Measurements from ENCODE around the gene SNRK.

SNRK gene

DNA sequence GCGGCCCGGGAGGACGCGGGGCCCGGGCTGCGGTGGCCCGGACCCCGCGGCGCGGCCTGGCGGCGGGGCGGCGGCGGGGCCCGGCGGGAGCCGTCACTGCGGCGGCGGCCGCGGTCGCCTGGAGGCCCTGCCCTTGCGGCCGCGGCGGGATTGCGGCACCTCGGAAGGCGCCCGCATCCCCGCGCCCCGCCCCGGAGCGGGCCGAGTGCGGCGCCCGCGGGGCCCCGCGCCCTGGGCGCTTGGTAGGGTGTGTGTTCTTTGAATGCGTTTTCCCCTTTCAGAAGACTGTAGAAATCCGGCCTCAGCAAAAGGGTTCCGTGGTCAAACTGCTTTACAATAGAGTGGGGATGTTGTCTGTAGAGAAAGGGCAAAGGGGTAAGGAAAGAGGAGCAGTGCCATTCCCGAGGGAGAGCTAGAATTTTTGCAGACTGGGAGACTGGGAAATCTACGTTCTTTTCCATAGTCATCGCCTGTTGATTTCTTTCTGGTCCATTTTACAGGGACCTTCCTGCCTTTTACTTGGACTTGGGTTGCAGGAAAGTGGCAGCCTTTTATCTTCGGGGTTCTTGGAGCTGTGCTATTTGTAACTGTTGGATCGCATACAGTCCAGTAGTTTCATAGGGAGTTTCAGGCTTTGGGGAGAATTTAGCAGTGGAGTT, 630 bp downstream of the SNRK start:
- TF ChIP-seq CTCF (IDR thresholded peaks at IDR 0.05; ENCODE audit: insufficient read depth, low read length, poor library complexity, severe bottlenecking): no peak
- peak; percentile 42 for DNase-seq (ENCODE audit: extremely low read depth, insufficient read length)
- Histone ChIP-seq H3K36me3 (ENCODE audit: control insufficient read depth, insufficient read depth, low read length) (no peaks in the 10 kb centered on the region), H3K27me3 (replicated peaks; ENCODE audit: control insufficient read depth, insufficient read depth, low read length) (no peaks in the 10 kb centered on the region; the same call in 1 of the 2 replicates), H3K4me3 (replicated peaks; ENCODE audit: low read depth, low read length) (peak overlapping the region; percentile 69)

DNA sequence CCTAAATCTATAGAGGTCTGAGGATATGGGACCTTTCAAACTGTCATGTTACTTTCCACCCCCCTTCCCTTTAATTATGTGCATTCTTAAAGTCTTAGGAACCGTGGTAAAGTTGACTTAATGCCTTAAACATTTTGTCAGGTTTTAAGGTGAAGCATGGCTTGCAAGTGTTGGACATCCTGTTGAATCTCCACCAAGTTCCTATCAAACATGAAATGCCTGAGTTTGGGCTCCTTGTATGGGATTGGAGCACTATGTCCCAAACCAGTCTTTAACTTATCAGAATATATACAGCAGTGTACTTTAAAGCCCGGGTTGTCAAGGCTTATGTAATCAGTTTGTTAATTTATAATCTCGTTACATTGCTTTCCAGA, 1.1 kb downstream of the SNRK start:
- TF ChIP-seq CTCF (IDR thresholded peaks at IDR 0.05; ENCODE audit: insufficient read depth, low read length, poor library complexity, severe bottlenecking): no peak
- Histone ChIP-seq H3K4me3 (replicated peaks; ENCODE audit: low read depth, low read length) (peak overlapping the region; percentile 69), H3K27me3 (replicated peaks; ENCODE audit: control insufficient read depth, insufficient read depth, low read length) (no peaks in the 10 kb centered on the region), H3K36me3 (ENCODE audit: control insufficient read depth, insufficient read depth, low read length) (no peaks in the 10 kb centered on the region)
- DNase-seq (ENCODE audit: extremely low read depth, insufficient read length): no peak

GRCh38 chr3:43288366-43288765, 2.0 kb downstream of the SNRK start:
- TF ChIP-seq CTCF (IDR thresholded peaks at IDR 0.05; ENCODE audit: insufficient read depth, low read length, poor library complexity, severe bottlenecking): no peak
- H3K27me3 ChIP-seq (replicated peaks; ENCODE audit: control insufficient read depth, insufficient read depth, low read length): no peaks in the 10 kb centered on the region
- peak; percentile 26 for DNase-seq (ENCODE audit: extremely low read depth, insufficient read length)
- peak overlapping the region; percentile 69 for H3K4me3 ChIP-seq (replicated peaks; ENCODE audit: low read depth, low read length)
- H3K36me3 ChIP-seq (ENCODE audit: control insufficient read depth, insufficient read depth, low read length): no peaks in the 10 kb centered on the region

GRCh38 chr3:43288850-43289249, 2.5 kb downstream of the SNRK start:
- peak overlapping the region; percentile 69 for H3K4me3 ChIP-seq (replicated peaks; ENCODE audit: low read depth, low read length)
- H3K27me3 ChIP-seq (replicated peaks; ENCODE audit: control insufficient read depth, insufficient read depth, low read length): no peaks in the 10 kb centered on the region
- no peaks in the 10 kb centered on the region for H3K36me3 ChIP-seq (ENCODE audit: control insufficient read depth, insufficient read depth, low read length)
- DNase-seq (ENCODE audit: extremely low read depth, insufficient read length): no peak
- no peak for TF ChIP-seq CTCF (IDR thresholded peaks at IDR 0.05; ENCODE audit: insufficient read depth, low read length, poor library complexity, severe bottlenecking)

DNA sequence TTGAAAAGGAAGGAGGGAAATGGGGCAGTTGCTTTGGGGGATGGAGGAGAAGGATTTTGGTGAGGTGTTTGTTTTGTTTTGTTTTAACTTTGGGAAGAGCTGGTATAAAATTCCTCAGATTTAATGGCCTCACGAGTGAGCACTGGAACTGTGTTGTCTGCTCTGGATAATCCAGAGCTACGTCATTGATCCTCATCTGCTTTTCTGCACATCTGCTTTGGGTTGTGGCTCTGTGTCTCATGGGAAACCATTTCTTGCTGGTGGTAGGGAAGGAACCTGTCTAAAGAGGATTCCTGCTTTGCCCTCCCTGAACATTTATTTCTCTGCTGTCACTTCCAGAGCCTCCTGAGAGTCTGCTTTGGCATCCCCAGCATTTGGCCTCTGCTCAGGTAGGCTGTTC, 3.1 kb downstream of the SNRK start:
- DNase-seq (ENCODE audit: extremely low read depth, insufficient read length): no peak
- no peaks in the 10 kb centered on the region for H3K27me3 ChIP-seq (replicated peaks; ENCODE audit: control insufficient read depth, insufficient read depth, low read length)
- TF ChIP-seq CTCF (IDR thresholded peaks at IDR 0.05; ENCODE audit: insufficient read depth, low read length, poor library complexity, severe bottlenecking): no peak
- no peak overlapping the region for H3K4me3 ChIP-seq (replicated peaks; ENCODE audit: low read depth, low read length)
- H3K36me3 ChIP-seq (ENCODE audit: control insufficient read depth, insufficient read depth, low read length): no peaks in the 10 kb centered on the region

All from GM06990 (cell line).